GM23338 (cell line): ENCODE measurements around the gene SHF.

Experiments used
- CTCF ChIP-seq, 2 experiments: fragments of 200-600 bp in 1 of 2; sonication (generic) in 1 of 2; conservative IDR thresholded peaks; 2 replicates each; pipeline versions ENCODE4 v1.5.1 to v1.6.1; 2016 to 2017; ENCODE audit warnings: antibody characterized with exemption in 2 of 2, low read depth in 2 of 2, mild to moderate bottlenecking in 2 of 2, moderate library complexity in 1 of 2
- EZH2 ChIP-seq: fragments of 200-600 bp; sonication (generic); IDR thresholded peaks from one replicate; pipeline ENCODE4 v1.8.0; 2017; ENCODE audit warnings: antibody characterized with exemption, mild to moderate bottlenecking, low read depth; ENCODE audit not compliant: unreplicated experiment
- EZH2phosphoT487 ChIP-seq: fragments of 200-600 bp; sonication (generic); IDR thresholded peaks from one replicate; pipeline ENCODE4 v1.8.1; 2018; ENCODE audit warnings: antibody characterized with exemption; ENCODE audit not compliant: unreplicated experiment
- NANOG ChIP-seq: IDR thresholded peaks from 2 replicates; pipeline ENCODE4 v1.6.1; 2016; ENCODE audit warnings: antibody characterized with exemption, borderline replicate concordance
- POLR2AphosphoS5 ChIP-seq: IDR thresholded peaks from 2 replicates; pipeline ENCODE4 v1.6.1; 2016; ENCODE audit warnings: antibody characterized with exemption, low read depth
- REST ChIP-seq: IDR thresholded peaks from one replicate; pipeline ENCODE4 v1.6.1; 2018; ENCODE audit warnings: antibody characterized with exemption; ENCODE audit not compliant: unreplicated experiment

GRCh38 chr15:45198337-45199135 is 10.8 kb upstream of the SHF start:
- peak; percentile 73 to 76 for TF ChIP-seq CTCF (conservative IDR thresholded peaks at IDR 0.05; ENCODE audit: low read depth in 2 of 2)
- TF ChIP-seq POLR2AphosphoS5 = 0 out of 2 replicates have a peak, but pooled peaks have one; percentile 19
- no peak for TF ChIP-seq REST
- TF ChIP-seq EZH2 = no peak
- TF ChIP-seq EZH2phosphoT487 = no peak
- TF ChIP-seq NANOG = no peak
